ENCODE measurements around the gene KIN. TPM values are rescaled to one million over a fixed set of nuclear protein-coding genes. Genes with fewer than 3 reads are reported as not detected.

KIN gene
- total RNA-seq, 4 donors from 2014 or later: 2.7 to 13.8 (median 7.5) TPM

- H3K4me1 ChIP-seq: no peaks in the 10 kb centered on the region
- no peak for DNase-seq (ENCODE audit: low spot score in 2 of 2)
- H3K4me3 ChIP-seq: no peak overlapping the region
- TF ChIP-seq EP300 (IDR thresholded peaks at IDR 0.05): no peak
- TF ChIP-seq POLR2A (IDR thresholded peaks at IDR 0.05): no peak
- TF ChIP-seq, protein P1, sequence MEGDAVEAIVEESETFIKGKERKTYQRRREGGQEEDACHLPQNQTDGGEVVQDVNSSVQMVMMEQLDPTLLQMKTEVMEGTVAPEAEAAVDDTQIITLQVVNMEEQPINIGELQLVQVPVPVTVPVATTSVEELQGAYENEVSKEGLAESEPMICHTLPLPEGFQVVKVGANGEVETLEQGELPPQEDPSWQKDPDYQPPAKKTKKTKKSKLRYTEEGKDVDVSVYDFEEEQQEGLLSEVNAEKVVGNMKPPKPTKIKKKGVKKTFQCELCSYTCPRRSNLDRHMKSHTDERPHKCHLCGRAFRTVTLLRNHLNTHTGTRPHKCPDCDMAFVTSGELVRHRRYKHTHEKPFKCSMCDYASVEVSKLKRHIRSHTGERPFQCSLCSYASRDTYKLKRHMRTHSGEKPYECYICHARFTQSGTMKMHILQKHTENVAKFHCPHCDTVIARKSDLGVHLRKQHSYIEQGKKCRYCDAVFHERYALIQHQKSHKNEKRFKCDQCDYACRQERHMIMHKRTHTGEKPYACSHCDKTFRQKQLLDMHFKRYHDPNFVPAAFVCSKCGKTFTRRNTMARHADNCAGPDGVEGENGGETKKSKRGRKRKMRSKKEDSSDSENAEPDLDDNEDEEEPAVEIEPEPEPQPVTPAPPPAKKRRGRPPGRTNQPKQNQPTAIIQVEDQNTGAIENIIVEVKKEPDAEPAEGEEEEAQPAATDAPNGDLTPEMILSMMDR (IDR thresholded peaks at IDR 0.05): no peak
- no peak for TF ChIP-seq POLR2AphosphoS5 (IDR thresholded peaks at IDR 0.05)
- no peaks in the 10 kb centered on the region for H3K36me3 ChIP-seq
- no peaks in the 10 kb centered on the region for H3K9me3 ChIP-seq
- peaks cover 4% of the 10 kb centered on the region for H3K27me3 ChIP-seq
- no peak overlapping the region for H3K27ac ChIP-seq
- 64% methylated on average over 20 of the region's 20 CpGs for WGBS
These were observed 49.0 kb downstream of the KIN start for GRCh38 chr10:7738536-7739407.

DNA sequence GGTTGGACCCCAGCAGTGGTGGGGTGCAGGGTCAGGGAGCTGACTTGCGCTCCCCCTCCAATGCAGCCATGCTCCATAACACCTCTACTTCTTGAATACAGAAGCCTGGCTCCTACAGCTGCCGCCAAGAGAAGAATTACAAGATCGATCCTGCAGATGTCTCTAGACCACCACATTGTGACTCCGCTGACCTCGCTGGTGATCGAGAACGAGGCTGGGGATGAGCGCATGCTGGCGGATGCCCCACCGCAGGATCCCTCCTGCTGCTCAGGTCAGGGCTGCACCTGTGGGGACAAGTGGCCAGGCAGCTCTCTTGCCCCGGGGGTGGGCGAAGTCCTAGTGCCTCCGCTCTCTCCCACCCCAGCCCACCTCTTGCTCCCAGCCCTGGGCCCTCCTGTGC lies 53.0 kb downstream of the KIN start:
- TF ChIP-seq, protein P1 (IDR thresholded peaks at IDR 0.05): no peak
- TF ChIP-seq POLR2A (IDR thresholded peaks at IDR 0.05) (no peak), POLR2AphosphoS5 (IDR thresholded peaks at IDR 0.05) (no peak), EP300 (IDR thresholded peaks at IDR 0.05) (no peak)
- no peak for DNase-seq (ENCODE audit: low spot score in 2 of 2)
- no peaks in the 10 kb centered on the region for H3K9me3 ChIP-seq
- no peaks in the 10 kb centered on the region for H3K4me1 ChIP-seq
- H3K27me3 ChIP-seq: peaks cover 4% of the 10 kb centered on the region
- H3K36me3 ChIP-seq: no peaks in the 10 kb centered on the region
- no peak overlapping the region for H3K4me3 ChIP-seq
- WGBS: 96% methylated on average over 8 of the region's 13 CpGs
- no peak overlapping the region for H3K27ac ChIP-seq

GRCh38 chr10:7722927-7723529 lies 64.8 kb downstream of the KIN start:
- Histone ChIP-seq H3K4me1 (no peaks in the 10 kb centered on the region), H3K9me3 (no peaks in the 10 kb centered on the region), H3K4me3 (no peak overlapping the region), H3K27ac (no peak overlapping the region), H3K27me3 (peaks cover 5% of the 10 kb centered on the region), H3K36me3 (no peaks in the 10 kb centered on the region)
- no peak for DNase-seq (ENCODE audit: low spot score in 2 of 2)
- 90% methylated on average over 18 of the region's 18 CpGs for WGBS
- TF ChIP-seq POLR2A (IDR thresholded peaks at IDR 0.05): no peak
- TF ChIP-seq EP300 (IDR thresholded peaks at IDR 0.05): no peak
- TF ChIP-seq, protein P1 (IDR thresholded peaks at IDR 0.05): no peak
- no peak for TF ChIP-seq POLR2AphosphoS5 (IDR thresholded peaks at IDR 0.05)

DNA sequence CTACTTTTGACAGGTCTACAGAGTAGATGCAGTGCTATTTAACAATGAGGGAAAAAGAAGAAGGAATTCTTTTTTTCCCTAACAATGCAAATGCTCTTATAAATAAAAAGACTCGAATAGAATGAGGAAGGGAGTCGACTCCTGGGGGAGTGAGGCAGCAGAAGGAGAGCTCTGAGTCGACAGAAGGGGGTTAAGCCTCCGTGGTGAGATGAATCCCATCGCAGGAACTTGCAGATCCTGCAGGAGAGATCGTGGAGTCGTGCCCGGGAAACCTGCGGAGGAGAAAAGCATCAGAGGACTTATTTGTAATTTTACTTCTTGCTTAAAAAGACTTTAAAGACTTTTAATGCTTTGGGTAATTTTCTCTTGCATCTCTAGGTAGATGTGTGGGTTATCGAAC lies 67.3 kb downstream of the KIN start:
- H3K4me1 ChIP-seq: no peaks in the 10 kb centered on the region
- peaks cover 9% of the 10 kb centered on the region for H3K27me3 ChIP-seq
- no peak for DNase-seq (ENCODE audit: low spot score in 2 of 2)
- H3K36me3 ChIP-seq: no peaks in the 10 kb centered on the region
- no peak overlapping the region for H3K4me3 ChIP-seq
- 78% methylated on average over 10 of the region's 10 CpGs for WGBS
- TF ChIP-seq EP300 (IDR thresholded peaks at IDR 0.05) (no peak), POLR2A (IDR thresholded peaks at IDR 0.05) (no peak), POLR2AphosphoS5 (IDR thresholded peaks at IDR 0.05) (no peak)
- TF ChIP-seq, protein P1 (IDR thresholded peaks at IDR 0.05): no peak
- H3K9me3 ChIP-seq: no peaks in the 10 kb centered on the region
- H3K27ac ChIP-seq: no peak overlapping the region

DNA sequence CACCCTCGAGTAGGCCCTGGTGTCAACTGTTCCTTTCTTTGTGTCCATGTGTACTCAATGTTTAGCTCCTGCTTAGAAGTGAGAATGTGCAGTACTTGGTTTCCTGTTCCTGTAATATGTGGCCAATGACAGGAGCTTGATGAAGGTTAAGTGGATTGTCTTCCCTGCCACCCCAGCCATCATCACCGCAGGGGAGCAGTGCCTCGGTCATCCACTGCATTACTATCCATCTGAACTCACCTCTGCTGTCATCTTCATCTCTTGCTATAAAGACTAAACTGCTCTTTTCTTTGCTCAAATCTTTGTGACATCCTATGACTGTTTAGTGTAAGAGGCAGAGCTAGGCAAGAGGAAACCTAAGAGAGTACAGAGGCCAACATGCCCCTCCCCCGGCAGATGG lies 69.1 kb downstream of the KIN start:
- WGBS: 77% methylated on average over 4 of the region's 4 CpGs
- Histone ChIP-seq H3K4me3 (no peak overlapping the region), H3K9me3 (no peaks in the 10 kb centered on the region), H3K36me3 (no peaks in the 10 kb centered on the region), H3K4me1 (no peaks in the 10 kb centered on the region), H3K27ac (no peak overlapping the region), H3K27me3 (peaks cover 9% of the 10 kb centered on the region)
- TF ChIP-seq POLR2A (IDR thresholded peaks at IDR 0.05) (no peak), EP300 (IDR thresholded peaks at IDR 0.05) (no peak), POLR2AphosphoS5 (IDR thresholded peaks at IDR 0.05) (no peak)
- TF ChIP-seq, protein P1 (IDR thresholded peaks at IDR 0.05): no peak
- DNase-seq (ENCODE audit: low spot score in 2 of 2): no peak

Data from suprapubic skin (tissue), 4 donors.